Activated CD4-positive, alpha-beta T cell treated with anti-CD3 and anti-CD28 coated beads, Interleukin-2, Interleukin-6, amounts not matched to agents 100 ng/mL and 50 ng/mL, durations not matched to agents 16 hours and 8 hours (primary cell): Measurements from ENCODE around the gene GSTCD.

Source experiments
- DNase-seq: peaks from one replicate; pipeline ENCODE4 v3.0.0-alpha.2; 2020

GSTCD gene

GRCh38 chr4:105894660-105895582 lies 186.3 kb downstream of the GSTCD start, which contains the start of gene NPNT:
TSS of gene NPNT (plus strand) at chr4:105895471. CDS start at chr4:105895653, 182 bp downstream.
- no peak for DNase-seq

- DNase-seq: peak; percentile 13
Measured at GRCh38 chr4:105895583-105896460, 187.2 kb downstream of the GSTCD start.

GRCh38 chr4:105896461-105896942 lies 187.9 kb downstream of the GSTCD start:
- no peak for DNase-seq
